ENCODE data around the gene CCHCR1. TPM values are rescaled to one million over a fixed set of nuclear protein-coding genes. Genes with fewer than 3 reads are reported as not detected.

The CCHCR1 gene
- total and polyA plus RNA-seq, 2 of the 13 experiments (the other 11 are each of a cell fraction or from before 2014, with no cell fraction given): 14.6 to 28.2 TPM

- H3K36me3 ChIP-seq (replicated peaks in 1 of 2; ENCODE audit: control insufficient read depth in 1 of 2, insufficient read depth in 2 of 2, low read length in 2 of 2): no peaks in the 10 kb centered on the region
- in situ Hi-C loops (cut with HindIII; ENCODE audit: extremely low pct_ligation_motif_present, low pct_unique_long_range_greater_than_20kb): loop anchor here (25.0 kb wide), 2 partner anchors 407 to 632 kb away; partner anchors contain the start of genes NRM and PPP1R18
- FAIRE-seq (no peak), DNase-seq (ENCODE audit: low spot score) (no peak), ATAC-seq (peak; percentile 70)
- H3K4me3 ChIP-seq (replicated peaks in 1 of 3; ENCODE audit: insufficient read depth in 1 of 3, low read depth in 2 of 3, low read length in 3 of 3): no peak overlapping the region
- H3K27ac ChIP-seq (ENCODE audit: extremely low read length, insufficient read depth, low read length): no peak overlapping the region
- no peak overlapping the region for H2AFZ ChIP-seq (ENCODE audit: low read length)
- BruUV-seq (replicated peaks): no TSS peak
- H3K79me2 ChIP-seq (ENCODE audit: insufficient read depth, low read length): no peaks in the 10 kb centered on the region
- H3K4me2 ChIP-seq (ENCODE audit: low read depth, low read length): no peak overlapping the region; the same call in 1 of the 2 replicates
- intact Hi-C loops (cut with micrococcal nuclease; ENCODE audit: unreplicated experiment): no loop called here
- TF ChIP-seq SALL1 (CRISPR knock-in tag; IDR thresholded peaks at IDR 0.05): peak; percentile 14; the same call in 1 of the 2 replicates
- TF ChIP-seq ZNF768 (CRISPR knock-in tag; IDR thresholded peaks at IDR 0.05): 0 out of 2 replicates have a peak, but pooled peaks have one; percentile 24
- TF ChIP-seq SCMH1 (CRISPR knock-in tag; IDR thresholded peaks at IDR 0.05; ENCODE audit: borderline replicate concordance): no peak
- H3K9ac ChIP-seq (ENCODE audit: insufficient read depth, low read depth, low read length): no peak overlapping the region
- no peaks in the 10 kb centered on the region for H3K27me3 ChIP-seq (ENCODE audit: control insufficient read depth in 1 of 2, insufficient read depth in 2 of 2, low read length in 2 of 2)
- H3K4me1 ChIP-seq (ENCODE audit: insufficient read depth, low read length): peaks cover 56% of the 10 kb centered on the region
- no peaks in the 10 kb centered on the region for H3K9me3 ChIP-seq (ENCODE audit: low read length)
- no peaks in the 10 kb centered on the region for H4K20me1 ChIP-seq (ENCODE audit: insufficient read depth, low read length)
- CTCF ChIA-PET (ENCODE audit: low intra/inter-chr PET ratio, low total read pairs): no interaction called here
- POLR2A ChIA-PET: no interaction called here
- 33% methylated on average over 3 of the region's 3 CpGs for WGBS (ENCODE audit: low lambda C conversion rate)
Observed at GRCh38 chr6:31094389-31094881, 63.2 kb downstream of the CCHCR1 start.

GRCh38 chr6:31092769-31093505 lies 64.7 kb downstream of the CCHCR1 start:
- Histone ChIP-seq H3K79me2 (ENCODE audit: insufficient read depth, low read length) (no peaks in the 10 kb centered on the region), H3K27me3 (ENCODE audit: control insufficient read depth in 1 of 2, insufficient read depth in 2 of 2, low read length in 2 of 2) (no peaks in the 10 kb centered on the region), H3K4me3 (replicated peaks in 1 of 3; ENCODE audit: insufficient read depth in 1 of 3, low read depth in 2 of 3, low read length in 3 of 3) (no peak overlapping the region; a peak in 1 of 6 replicates), H3K27ac (ENCODE audit: extremely low read length, insufficient read depth, low read length) (no peak overlapping the region), H3K9me3 (ENCODE audit: low read length) (no peaks in the 10 kb centered on the region), H3K36me3 (replicated peaks in 1 of 2; ENCODE audit: control insufficient read depth in 1 of 2, insufficient read depth in 2 of 2, low read length in 2 of 2) (no peaks in the 10 kb centered on the region), H4K20me1 (ENCODE audit: insufficient read depth, low read length) (no peaks in the 10 kb centered on the region), H3K4me1 (ENCODE audit: insufficient read depth, low read length) (peaks cover 56% of the 10 kb centered on the region), H3K9ac (ENCODE audit: insufficient read depth, low read depth, low read length) (no peak overlapping the region), H2AFZ (ENCODE audit: low read length) (no peak overlapping the region), H3K4me2 (ENCODE audit: low read depth, low read length) (peak overlapping the region; percentile 39)
- intact Hi-C loops (cut with micrococcal nuclease; ENCODE audit: unreplicated experiment): no loop called here
- WGBS (ENCODE audit: low lambda C conversion rate): 30% methylated on average over 12 of the region's 12 CpGs
- in situ Hi-C loops (cut with HindIII; ENCODE audit: extremely low pct_ligation_motif_present, low pct_unique_long_range_greater_than_20kb): loop anchor here (25.0 kb wide), 2 partner anchors 406 to 631 kb away; partner anchors contain the start of genes NRM and PPP1R18
- ATAC-seq (peak; percentile 46; the same call in 2 of the 3 replicates), DNase-seq (ENCODE audit: low spot score) (peak; percentile 74), FAIRE-seq (no peak)
- POLR2A ChIA-PET: interaction anchor here (1.3 kb wide), 1 partner anchor 9 kb away, joined by 3 read pairs; no protein-coding TSS in a partner anchor
- BruUV-seq (replicated peaks): no TSS peak
- CTCF ChIA-PET (ENCODE audit: low intra/inter-chr PET ratio, low total read pairs): no interaction called here
- TF ChIP-seq NCOR1 (IDR thresholded peaks at IDR 0.05; ENCODE audit: borderline replicate concordance, low read length) (peak; percentile 91), SALL2 (CRISPR knock-in tag; IDR thresholded peaks at IDR 0.05) (no peak), FOSL2 (CRISPR knock-in tag; IDR thresholded peaks at IDR 0.05) (peak; percentile 36; the same call in 1 of the 2 replicates), ETV6 (CRISPR knock-in tag; conservative IDR thresholded peaks at IDR 0.05) (no peak), PHF8 (CRISPR knock-in tag; IDR thresholded peaks at IDR 0.05) (no peak), ARID5B (CRISPR knock-in tag; IDR thresholded peaks at IDR 0.05) (peak; percentile 71), ZMYM3 (CRISPR knock-in tag; IDR thresholded peaks at IDR 0.05) (0 out of 2 replicates have a peak, but pooled peaks have one; percentile 21)

Measured in HepG2 (cell line).